HuH-7.5 (cell line): ENCODE results near the gene UBE2E2.

ENCODE experiments used
- DNase-seq: peaks from one replicate; pipeline ENCODE4 v3.0.0; 2011; ENCODE audit warnings: low spot score

Gene UBE2E2

DNA sequence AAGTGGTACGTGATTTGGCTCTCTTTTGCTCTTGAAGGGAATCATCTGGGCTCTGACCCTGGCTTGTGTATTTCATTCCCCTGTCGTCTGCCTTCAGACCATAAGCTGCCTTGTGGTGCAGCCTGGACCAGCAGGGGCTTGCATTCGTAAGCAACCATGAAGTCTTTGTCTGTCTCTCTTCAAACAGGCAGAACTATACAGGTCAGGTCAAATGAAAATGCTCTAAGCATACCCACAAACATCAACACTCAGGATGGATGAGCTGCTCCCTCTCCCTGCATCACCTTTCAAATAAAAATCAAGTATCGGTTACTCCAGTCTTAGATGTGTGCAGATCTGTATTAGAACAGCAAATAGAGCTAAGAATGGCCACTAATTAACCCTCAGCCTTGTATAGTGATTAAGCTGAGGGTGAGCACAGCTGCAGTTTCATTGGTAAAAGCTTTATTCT is 334.0 kb downstream of the UBE2E2 start:
- DNase-seq: no peak

DNA sequence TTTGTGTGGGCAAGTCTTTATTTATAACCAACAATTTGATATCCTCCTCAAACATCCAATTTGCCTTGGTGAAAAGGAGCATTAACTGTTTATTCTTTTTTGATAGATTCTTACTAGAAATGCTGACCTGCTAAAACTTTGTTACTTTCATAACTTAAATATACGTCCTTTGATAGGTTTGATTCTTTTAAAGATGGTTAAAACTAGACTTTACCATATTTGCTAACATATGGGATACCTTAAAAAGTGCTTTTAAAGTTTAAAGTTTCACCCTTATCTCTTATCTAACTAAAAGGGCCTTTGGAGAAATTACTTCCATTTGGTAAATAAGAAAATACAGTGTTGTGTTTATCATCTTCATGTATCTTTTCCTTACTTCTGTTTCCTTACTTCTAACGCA is 336.1 kb downstream of the UBE2E2 start:
- DNase-seq: no peak

DNA sequence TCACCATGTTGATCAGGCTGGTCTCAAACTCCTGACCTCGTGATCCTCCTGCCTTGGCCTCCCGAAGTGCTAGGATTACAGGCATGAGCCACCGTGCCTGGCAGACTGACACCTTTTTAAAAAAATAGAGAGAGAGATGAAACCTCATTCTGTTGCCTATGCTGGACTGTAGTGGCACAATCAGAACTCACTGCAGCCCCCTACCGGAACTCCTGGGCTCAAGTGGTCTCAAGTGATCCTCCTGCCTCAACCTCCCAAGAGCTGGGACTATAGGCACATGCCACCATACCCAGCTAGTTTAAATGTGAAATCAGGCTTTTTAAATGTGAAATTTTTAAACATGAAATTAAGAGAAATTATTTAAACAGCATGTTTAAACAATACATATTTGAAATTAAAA is 337.5 kb downstream of the UBE2E2 start:
- no peak for DNase-seq

DNA sequence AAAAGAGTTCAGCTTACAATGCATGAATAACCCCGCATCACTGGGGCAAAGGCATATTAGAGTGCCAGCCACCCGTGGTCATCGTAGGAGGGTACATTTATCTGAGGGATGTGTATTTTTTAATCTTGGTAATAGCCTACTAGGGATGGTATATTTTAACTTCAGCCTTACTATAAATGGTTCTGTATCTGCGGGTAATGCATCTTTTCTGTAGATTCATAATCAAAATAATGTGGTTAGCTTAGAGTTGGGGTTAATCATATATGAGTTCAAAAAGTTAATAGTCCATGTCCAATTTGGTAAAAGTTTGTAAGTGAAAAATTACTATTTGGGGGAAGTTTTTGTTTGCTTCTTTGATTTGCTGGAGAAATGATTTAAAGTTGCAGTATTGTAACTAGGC is 339.0 kb downstream of the UBE2E2 start:
- DNase-seq: no peak

DNA sequence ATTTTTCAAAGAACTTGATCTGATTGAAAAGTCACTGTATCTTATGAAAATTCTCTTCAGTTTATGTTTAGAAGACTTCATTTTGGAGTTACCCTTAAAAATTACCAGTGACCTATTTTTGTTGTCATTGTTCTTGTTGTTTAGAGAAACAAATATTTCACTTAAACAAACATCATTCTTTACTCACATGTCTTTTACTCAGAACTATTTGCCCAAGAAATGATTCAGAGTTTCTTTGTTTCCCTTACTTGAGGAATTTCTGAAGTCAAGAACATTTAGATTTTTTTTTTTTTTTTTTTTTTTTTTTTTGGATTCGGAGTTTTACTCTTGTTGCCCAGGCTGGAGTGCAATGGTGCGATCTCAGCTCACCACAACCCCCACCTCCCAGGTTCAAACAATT is 343.1 kb downstream of the UBE2E2 start:
- DNase-seq: no peak

DNA sequence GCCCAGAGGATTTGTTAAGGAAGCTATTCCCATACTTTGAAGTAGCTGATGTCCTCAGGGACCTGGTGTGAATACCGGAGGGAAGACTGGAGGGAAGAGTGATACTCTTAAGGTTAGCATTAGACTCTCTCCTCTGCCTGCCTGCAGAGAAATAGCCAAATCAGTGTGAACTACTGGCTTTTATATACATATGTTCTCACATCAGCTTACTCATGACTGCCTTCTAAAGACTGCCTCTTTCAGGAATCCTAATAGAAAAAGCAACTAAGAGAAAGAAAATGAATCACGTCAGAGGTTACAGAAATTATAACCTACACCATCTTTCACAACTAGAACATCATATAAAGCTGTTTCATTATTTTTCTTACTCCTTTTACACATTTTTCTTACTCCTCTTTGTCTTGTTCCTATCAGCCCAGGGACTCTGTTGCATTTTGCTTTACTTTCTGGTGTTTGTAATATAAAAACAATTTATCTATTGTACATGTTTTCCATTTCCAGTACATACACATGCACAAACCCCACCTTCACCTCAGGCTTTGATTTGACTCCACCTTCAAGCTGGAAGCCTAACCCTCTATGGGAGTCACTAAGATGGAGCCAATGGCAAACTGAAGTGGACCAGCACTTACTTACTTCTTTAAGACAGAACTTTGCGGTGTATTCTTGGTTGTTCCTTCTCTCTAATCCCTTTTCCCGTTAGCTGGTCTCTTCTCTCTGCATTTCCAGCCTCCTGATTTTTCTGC is 345.0 kb downstream of the UBE2E2 start:
- DNase-seq: no peak

DNA sequence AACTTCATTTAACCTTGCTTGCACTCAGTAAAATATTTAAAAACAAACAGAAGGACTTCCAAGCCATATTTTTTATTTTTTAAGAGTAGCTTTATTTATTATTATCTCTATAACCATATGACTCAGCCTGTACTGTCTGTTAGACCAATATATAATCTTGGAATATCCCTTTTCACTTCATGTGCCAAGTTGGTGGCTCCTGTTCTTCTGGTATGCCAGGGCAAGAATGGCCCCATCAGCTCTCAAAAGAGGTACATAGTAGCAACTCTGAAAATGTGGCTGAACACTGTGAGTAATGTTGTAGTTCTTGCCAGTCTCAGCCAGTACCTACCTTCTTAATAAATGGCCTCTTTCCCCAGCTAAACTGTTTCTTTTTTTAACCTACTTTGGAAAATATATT is 345.6 kb downstream of the UBE2E2 start:
- DNase-seq: no peak

DNA sequence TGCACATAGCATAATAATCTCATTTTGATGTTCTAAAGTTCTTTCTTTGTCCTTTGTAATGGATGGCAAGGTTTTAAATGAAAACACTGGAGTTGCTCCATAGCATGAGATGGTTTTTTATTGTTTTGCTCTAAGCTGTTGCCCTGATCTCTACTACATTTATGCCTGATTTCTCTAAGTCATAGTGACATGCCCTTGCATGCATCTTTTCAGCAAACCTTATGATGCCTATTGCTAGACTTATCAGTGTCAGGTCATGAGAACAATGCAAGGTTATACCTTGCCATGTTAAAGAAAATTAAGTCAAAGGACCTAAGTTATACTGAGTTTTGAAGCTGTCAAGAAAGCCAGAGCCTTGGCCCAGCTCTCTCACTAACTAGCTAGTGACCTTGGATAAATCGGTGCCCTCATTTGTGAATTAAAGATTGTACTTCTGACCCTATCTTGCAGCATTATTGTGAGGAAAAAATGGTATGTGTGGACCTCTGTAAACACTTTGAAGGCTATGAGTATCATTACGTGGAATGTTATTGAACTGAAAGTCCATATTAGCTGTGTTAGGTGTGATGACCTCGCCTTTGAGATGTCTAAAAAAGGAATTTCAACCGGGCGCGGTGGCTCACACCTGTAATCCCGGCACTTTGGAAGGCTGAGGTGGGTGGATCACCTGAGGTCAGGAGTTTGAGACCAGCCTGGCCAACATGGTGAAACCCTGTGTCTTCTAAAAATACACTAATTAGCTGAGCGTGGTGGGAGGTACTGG is 346.2 kb downstream of the UBE2E2 start:
- no peak for DNase-seq

DNA sequence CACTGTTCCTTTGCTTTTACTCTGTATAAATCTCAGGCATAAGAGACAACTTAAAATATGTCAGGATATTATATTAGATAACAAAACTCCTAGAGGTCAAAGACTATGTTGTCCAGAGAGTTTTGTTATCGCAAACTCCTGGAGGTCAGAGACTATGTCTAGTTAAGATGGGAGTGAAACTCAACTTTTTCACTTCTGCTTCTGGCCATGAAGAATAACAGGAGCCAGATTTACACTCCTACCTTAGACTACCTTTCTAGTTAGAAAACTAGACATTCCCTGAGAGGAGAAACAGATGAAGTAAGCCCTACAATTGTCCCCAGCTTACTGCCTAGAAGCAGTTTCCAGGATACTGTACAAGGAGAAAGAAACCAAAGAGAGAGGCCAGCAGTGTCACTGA is 347.3 kb downstream of the UBE2E2 start:
- DNase-seq: no peak

DNA sequence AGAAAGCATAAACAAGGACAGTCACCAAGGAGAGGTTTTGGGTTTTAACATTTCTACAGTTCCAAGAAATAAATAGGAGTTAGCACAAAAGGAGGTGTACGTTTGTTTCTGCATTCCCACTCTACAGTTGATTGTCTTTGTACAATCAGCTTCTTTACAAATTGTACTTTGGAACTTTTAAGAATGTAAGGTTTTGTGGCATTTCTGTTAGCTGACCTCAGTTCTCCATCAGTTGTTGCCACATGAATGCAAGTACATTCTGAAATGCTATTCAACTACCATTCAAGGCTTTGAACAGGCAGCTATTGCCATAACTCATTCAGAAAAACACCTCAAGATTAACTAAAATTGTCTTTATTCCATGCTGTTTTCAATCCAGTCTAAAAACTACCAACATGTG is 349.4 kb downstream of the UBE2E2 start:
- no peak for DNase-seq

DNA sequence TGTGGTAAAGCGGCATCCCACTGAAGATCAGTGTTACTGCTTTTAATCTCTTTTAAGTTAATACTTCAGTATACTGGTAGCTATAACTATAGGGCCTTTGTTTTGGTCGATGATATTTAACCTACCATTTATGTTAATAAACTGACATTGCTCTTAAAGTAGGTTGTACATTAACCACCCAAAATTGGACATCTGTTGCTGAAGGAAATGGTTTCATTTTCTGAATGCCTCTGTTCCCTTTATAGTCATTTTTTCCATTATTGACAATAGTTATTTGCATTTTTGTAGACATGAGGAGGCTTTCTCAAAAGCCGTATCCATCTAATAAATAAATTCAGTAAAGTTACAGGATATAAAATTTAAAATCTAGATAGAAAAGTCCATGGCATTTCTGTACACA is 350.2 kb downstream of the UBE2E2 start:
- DNase-seq: no peak

DNA sequence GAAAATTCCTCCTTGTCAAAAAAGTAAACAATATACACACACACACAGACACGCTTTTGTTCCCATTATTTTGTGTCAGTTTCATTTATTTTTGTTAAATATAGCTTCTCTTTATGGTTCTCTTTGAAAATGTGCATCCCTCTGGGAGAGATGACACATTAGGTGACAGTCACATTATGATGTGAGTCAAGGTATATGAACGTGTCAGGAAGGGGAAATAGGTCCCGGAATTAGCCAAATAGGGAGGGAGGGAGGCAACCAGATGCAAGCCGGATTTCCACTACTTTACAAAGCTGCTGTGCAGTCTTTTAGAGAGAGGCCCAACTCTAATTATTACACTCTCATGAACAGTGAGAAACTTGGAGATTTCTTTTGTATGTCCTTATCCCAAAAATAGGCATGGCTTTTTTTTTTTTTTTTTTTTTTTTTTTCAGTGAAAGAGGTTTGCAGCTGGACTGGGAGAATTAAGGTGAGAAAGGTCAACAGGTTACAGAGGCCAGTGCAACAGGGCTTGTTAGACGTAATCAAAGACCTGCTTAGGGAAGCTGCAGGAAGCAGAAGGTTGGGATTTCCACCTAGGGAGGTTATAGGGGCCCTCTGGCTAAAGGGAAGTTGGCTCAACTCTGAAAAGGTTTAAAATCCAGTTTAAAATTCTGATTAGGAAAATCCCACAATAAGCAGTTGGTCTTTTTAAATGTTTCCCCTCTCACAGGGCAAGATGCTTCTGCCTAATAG is 362.1 kb downstream of the UBE2E2 start:
- no peak for DNase-seq

DNA sequence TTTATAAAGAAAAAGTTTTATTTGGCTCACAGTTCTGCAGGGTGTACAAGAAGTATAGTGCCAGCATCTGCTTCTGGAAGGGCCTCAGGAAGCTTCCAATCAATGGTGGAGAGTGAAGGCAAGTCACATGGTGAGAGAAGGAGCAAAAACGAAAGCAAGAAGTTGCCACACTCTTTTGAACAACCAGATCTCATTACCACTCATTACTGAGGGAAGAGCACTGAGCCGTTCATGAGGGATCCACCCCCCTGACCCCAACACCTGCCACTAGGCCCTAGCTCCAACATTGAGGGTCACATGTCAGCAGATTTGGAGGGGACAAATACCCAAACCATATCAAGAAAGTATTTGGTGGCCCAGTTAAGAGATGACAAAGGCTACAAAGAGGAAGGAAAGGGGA is 363.4 kb downstream of the UBE2E2 start:
- no peak for DNase-seq

DNA sequence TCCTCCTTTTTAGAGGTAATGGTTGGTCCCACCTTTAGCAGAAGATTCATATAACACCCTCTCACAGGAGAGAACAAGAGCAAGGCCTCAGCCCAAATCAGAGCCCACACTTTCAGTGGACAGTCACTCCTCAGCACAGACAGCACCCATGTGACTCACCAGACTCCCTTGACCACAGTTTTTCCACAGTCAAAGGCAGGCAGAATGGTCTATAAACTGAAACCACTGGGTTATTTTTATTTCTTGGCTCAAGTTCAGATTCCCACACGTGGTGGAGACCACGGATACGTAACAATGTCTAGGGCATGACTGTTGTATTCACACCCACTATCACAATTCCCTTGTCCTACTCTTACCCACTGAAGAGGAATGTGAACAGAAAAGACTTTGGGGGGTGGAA is 364.8 kb downstream of the UBE2E2 start:
- no peak for DNase-seq

DNA sequence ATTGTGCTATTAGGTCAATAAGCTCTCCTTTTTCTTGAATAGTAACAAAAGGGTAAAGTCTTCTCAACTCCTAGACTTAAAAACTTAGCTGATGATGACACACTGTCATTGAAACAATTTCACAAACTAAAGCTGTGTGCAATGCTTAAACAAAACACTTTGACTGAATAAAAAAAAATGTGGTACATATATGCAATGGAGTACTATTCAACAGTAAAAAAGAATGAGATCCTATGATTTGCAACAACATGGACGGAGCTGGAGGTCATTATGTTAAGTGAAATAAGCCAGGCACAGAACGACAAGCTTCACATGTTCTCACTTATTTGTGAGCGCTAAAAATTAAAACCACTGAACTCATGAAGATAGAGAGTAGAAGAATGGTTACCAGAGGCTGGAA is 370.7 kb downstream of the UBE2E2 start:
- no peak for DNase-seq

DNA sequence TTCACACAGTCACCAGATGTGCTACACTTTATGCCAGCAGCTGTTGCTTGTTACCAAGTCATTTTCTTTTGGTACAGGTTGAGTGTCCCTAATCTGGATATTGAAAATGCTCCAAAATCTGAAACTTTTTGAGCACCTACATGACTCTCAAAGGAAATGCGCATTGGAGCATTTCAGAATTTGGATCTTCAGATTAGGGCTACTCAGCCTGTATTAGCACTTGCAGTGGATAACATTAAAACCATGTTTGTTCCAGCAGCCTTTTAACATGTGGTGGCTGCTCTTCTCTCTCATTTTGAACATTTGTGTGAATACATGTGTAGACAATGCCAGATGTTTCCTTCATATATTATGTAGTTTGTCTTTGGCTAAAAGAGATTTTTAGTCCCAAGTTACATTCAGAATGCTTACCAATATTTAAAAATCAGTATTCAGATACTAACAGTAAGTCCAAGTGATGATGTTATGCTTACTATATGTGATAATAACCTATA is 371.7 kb downstream of the UBE2E2 start:
- DNase-seq: no peak

DNA sequence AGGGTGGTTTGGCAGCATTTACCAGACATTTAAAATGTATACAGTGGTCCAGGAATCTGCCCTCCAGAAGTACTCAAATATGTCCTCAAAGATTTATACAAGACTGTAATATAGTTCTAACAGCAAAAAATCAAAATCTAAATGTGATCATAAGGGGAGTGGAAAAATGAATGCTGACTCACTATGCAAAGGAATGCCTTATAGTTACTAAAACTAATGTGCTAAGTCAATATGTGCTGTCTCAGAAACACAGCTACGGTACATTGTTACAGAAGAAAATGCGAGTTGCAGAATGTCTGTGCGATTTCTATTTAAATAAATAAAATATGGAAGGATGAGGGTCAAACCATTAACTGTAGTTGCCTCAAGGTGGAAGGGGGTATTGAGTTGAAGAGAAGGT is 372.6 kb downstream of the UBE2E2 start:
- DNase-seq: no peak

DNA sequence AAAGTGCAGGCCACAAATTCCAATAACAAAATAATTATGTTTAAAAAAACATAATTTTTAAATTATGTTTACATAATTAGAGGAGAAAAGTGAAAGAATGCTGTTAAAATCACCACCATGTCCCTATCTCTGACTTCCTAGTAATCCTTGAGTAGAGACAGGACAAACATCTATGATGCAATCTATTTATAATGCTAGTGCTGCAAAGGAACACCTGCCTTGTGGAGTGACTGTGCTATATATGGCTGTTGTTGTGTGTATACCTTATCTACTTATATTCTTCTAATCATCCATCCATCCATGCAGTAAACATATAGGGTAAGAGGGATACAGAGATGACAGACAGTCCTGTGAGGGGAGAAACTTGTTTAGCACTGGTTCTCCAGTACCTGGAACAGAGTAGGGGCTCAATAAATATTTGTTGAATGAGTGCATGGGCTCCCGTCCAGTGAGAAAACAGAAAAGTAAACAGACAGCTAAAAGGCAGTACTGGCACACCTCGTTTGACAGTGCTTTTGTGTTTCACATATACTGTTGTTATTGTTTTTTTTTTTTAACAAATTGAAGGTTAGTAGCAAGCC is 373.3 kb downstream of the UBE2E2 start:
- no peak for DNase-seq

DNA sequence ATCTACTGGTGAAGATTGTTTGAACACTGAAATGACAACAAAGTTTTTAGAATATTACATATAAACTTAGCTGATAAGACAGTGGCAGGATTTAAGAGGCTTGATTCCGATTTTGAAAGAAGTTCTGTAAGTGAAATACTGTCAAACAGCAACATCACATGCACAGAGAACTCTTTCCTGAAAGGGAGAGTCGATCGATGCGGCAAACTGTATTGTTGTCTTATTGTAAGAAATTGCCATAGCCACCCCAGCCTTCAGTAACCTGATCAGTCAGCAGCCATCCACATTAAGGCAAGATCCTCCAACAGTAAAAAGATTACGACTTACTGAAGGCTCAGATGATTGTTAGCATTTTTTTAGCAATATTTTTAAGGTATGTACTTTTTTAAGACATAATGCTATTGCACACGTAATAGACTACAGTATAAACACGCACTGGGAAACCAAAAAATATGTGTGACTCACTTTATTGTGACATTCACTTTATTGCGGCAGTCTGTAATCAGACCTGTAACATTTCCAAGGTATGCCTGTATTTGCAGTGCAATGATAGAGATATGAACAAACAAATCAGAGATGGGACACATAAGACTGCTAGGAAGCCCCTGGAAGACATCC is 377.1 kb downstream of the UBE2E2 start:
- DNase-seq: no peak

DNA sequence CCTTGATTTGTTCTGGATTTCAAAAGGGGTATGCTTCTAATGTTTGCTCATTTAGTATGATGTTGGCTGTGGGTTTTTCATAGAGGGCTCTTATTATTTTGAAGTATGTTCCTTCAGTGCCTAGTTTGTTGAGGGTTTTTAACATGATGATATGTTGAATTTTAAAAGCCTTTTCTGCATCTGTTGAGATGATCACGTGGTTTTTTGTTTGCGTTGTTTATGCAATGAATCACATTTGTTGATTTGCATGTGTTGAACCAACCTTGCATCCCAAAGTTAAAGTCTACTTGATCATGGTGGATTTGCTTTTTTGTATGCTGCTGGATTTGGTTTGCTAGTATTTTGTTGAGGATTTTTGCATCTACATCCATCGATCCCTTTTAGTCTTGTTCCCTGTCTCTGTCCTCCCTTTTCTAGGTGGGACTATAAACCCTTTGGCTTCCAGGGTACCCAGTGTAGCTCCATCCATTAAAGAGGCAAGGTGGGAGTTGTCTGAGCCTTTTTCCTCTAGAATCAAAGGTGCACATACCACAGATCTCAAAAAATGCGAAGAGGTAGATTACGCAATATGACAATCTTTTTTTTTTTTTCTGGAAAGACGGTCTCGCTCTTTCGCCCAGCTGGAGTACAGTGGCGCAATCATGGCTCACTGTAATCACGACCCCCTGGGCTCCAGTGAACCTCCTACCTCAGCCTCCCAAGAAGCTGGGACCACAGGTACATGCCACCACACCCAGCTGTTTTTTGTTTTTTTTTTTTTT is 381.0 kb downstream of the UBE2E2 start:
- DNase-seq: no peak

DNA sequence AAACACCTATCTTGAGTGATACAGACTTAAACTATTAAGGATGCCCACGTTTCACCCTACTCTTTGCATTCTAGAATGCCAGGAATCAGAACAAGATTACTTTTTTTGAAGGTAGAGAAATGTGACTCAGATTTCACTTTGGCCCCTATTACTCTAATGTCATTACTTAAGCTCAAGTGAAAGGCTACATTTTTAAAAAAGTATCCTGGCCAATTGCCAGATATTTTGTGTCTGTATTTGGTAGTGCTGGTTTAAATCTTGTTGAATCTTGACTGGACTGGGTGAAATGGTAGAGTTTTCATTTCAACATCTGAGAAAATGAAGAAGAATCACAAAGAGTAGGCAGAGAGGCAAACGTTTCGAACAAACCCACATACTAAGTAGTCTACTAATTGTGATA is 384.4 kb downstream of the UBE2E2 start:
- no peak for DNase-seq
